Large intestine (tissue), 3 donors: ENCODE data around the gene ZBTB49. TPM values are rescaled to one million over a fixed set of nuclear protein-coding genes. Genes with fewer than 3 reads are reported as not detected.
"Not testable (repeated sequence)": the region's sequence is repeated elsewhere in the genome, so short reads cannot be mapped to it uniquely, and the experiment has no call there.

ENCODE experiments used
- DNase-seq, 2 donors: peaks; one replicate each; pipeline versions ENCODE4 v3.0.0 to v3.0.0-alpha.2; 2013
- H3K27ac ChIP-seq: one replicate; pipeline ENCODE4 v1.5.1; 2013; ENCODE audit warnings: low read length
- H3K27me3 ChIP-seq: 2 replicates; pipeline ENCODE4 v1.6.1; 2013; ENCODE audit warnings: low read length; ENCODE audit not compliant: control insufficient read depth, insufficient read depth
- H3K36me3 ChIP-seq: 2 replicates; pipeline ENCODE4 v1.6.1; 2013; ENCODE audit warnings: low read length; ENCODE audit not compliant: control insufficient read depth, insufficient read depth
- H3K4me1 ChIP-seq: one replicate; pipeline ENCODE4 v1.6.1; 2013; ENCODE audit warnings: low read length; ENCODE audit not compliant: control insufficient read depth, insufficient read depth
- H3K4me3 ChIP-seq: one replicate; pipeline ENCODE4 v1.5.1; 2013; ENCODE audit warnings: low read length
- H3K9me3 ChIP-seq: one replicate; pipeline ENCODE4 v1.6.1; 2013; ENCODE audit warnings: mild to moderate bottlenecking, low read depth, low read length, moderate library complexity; ENCODE audit not compliant: control insufficient read depth
- WGBS: methylation state at CpG from one replicate; pipeline ENCODE4 v1.1.5; 2013; ENCODE audit warnings: low lambda C conversion rate; ENCODE audit not compliant: insufficient coverage; 5-methylcytosine and 5-hydroxymethylcytosine counted together
- polyA plus RNA-seq: library from polyadenylated mRNA; unstranded; fragments of 120-200 nt; gene quantifications from one replicate; pipeline ENCODE4 v1.2.1, GENCODE V29; 2013

The ZBTB49 gene
- polyA plus RNA-seq, 1 donor, result 5.9 TPM

GRCh38 chr4:4256799-4257198, 33.3 kb upstream of the ZBTB49 start:
- Histone ChIP-seq H3K4me1 (peaks cover 4% of the 10 kb centered on the region), H3K27ac (no peak overlapping the region), H3K4me3 (no peak overlapping the region), H3K36me3 (no peaks in the 10 kb centered on the region), H3K27me3 (no peaks in the 10 kb centered on the region), H3K9me3 (no peaks in the 10 kb centered on the region)
- no CpG with 5 or more reads among the region's 10 CpGs for WGBS
- no peak for DNase-seq

- H3K4me3 ChIP-seq, H3K4me1 ChIP-seq, H3K36me3 ChIP-seq, H3K27ac ChIP-seq, DNase-seq, H3K9me3 ChIP-seq, H3K27me3 ChIP-seq: not testable (repeated sequence)
- WGBS, result no CpG with 5 or more reads among the region's 3 CpGs
Measured at GRCh38 chr4:4257705-4258104, 32.3 kb upstream of the ZBTB49 start.

- WGBS, result 27% methylated on average over 2 of the region's 9 CpGs
- H3K27ac ChIP-seq, result no peak overlapping the region
- DNase-seq, result no peak
- H3K4me3 ChIP-seq, result no peak overlapping the region
- H3K4me1 ChIP-seq, result peaks cover 4% of the 10 kb centered on the region
- no peaks in the 10 kb centered on the region for H3K9me3 ChIP-seq
- H3K27me3 ChIP-seq, result no peaks in the 10 kb centered on the region
- no peaks in the 10 kb centered on the region for H3K36me3 ChIP-seq
Measured at GRCh38 chr4:4259484-4260100, 30.5 kb upstream of the ZBTB49 start.

GRCh38 chr4:4260185-4260751, 29.8 kb upstream of the ZBTB49 start:
- no peak overlapping the region for H3K4me3 ChIP-seq
- no peaks in the 10 kb centered on the region for H3K36me3 ChIP-seq
- DNase-seq, result no peak
- WGBS, result no CpG with 5 or more reads among the region's 6 CpGs
- peaks cover 4% of the 10 kb centered on the region for H3K4me1 ChIP-seq
- H3K27ac ChIP-seq, result no peak overlapping the region
- H3K27me3 ChIP-seq, result no peaks in the 10 kb centered on the region
- H3K9me3 ChIP-seq, result no peaks in the 10 kb centered on the region

GRCh38 chr4:4267981-4268380, 22.1 kb upstream of the ZBTB49 start:
- Histone ChIP-seq H3K36me3 (peaks cover 30% of the 10 kb centered on the region), H3K27me3 (no peaks in the 10 kb centered on the region), H3K4me3 (no peak overlapping the region), H3K9me3 (no peaks in the 10 kb centered on the region), H3K27ac (no peak overlapping the region), H3K4me1 (no peaks in the 10 kb centered on the region)
- 93% methylated on average over 5 of the region's 5 CpGs for WGBS
- no peak for DNase-seq

- Histone ChIP-seq H3K9me3 (no peaks in the 10 kb centered on the region), H3K27me3 (no peaks in the 10 kb centered on the region), H3K27ac (no peak overlapping the region), H3K36me3 (peaks cover 38% of the 10 kb centered on the region), H3K4me1 (no peaks in the 10 kb centered on the region), H3K4me3 (no peak overlapping the region)
- no CpG with 5 or more reads among the region's 1 CpG for WGBS
- no peak for DNase-seq
Measured at GRCh38 chr4:4268776-4269175, 21.3 kb upstream of the ZBTB49 start.

- Histone ChIP-seq H3K9me3 (no peaks in the 10 kb centered on the region), H3K27me3 (no peaks in the 10 kb centered on the region), H3K4me1 (no peaks in the 10 kb centered on the region), H3K27ac (no peak overlapping the region), H3K36me3 (peaks cover 42% of the 10 kb centered on the region), H3K4me3 (no peak overlapping the region)
- DNase-seq, result no peak
- WGBS, result 100% methylated on average over 1 of the region's 11 CpGs
Measured at GRCh38 chr4:4269331-4269731, 20.7 kb upstream of the ZBTB49 start.

- Histone ChIP-seq H3K27ac (no peak overlapping the region), H3K4me1 (no peaks in the 10 kb centered on the region), H3K4me3 (no peak overlapping the region), H3K9me3 (no peaks in the 10 kb centered on the region), H3K27me3 (no peaks in the 10 kb centered on the region), H3K36me3 (peaks cover 46% of the 10 kb centered on the region)
- no peak for DNase-seq
- 80% methylated on average over 1 of the region's 4 CpGs for WGBS
Measured at GRCh38 chr4:4269856-4270255, 20.2 kb upstream of the ZBTB49 start.

- Histone ChIP-seq H3K4me1 (no peaks in the 10 kb centered on the region), H3K36me3 (peaks cover 51% of the 10 kb centered on the region), H3K9me3 (no peaks in the 10 kb centered on the region), H3K4me3 (no peak overlapping the region), H3K27ac (no peak overlapping the region), H3K27me3 (no peaks in the 10 kb centered on the region)
- 100% methylated on average over 1 of the region's 4 CpGs for WGBS
- no peak for DNase-seq
Measured at GRCh38 chr4:4270529-4270928, 19.5 kb upstream of the ZBTB49 start.

- WGBS, result 96% methylated on average over 4 of the region's 10 CpGs
- H3K9me3 ChIP-seq, result no peaks in the 10 kb centered on the region
- H3K27me3 ChIP-seq, result no peaks in the 10 kb centered on the region
- H3K27ac ChIP-seq, result no peak overlapping the region
- no peak for DNase-seq
- no peak overlapping the region for H3K4me3 ChIP-seq
- peaks cover 56% of the 10 kb centered on the region for H3K36me3 ChIP-seq
- H3K4me1 ChIP-seq, result no peaks in the 10 kb centered on the region
Measured at GRCh38 chr4:4271912-4272311, 18.1 kb upstream of the ZBTB49 start.

- no peaks in the 10 kb centered on the region for H3K4me1 ChIP-seq
- peaks cover 64% of the 10 kb centered on the region for H3K36me3 ChIP-seq
- DNase-seq, result no peak
- no peak overlapping the region for H3K4me3 ChIP-seq
- H3K27ac ChIP-seq, result no peak overlapping the region
- WGBS, result 99% methylated on average over 11 of the region's 14 CpGs
- no peaks in the 10 kb centered on the region for H3K9me3 ChIP-seq
- no peaks in the 10 kb centered on the region for H3K27me3 ChIP-seq
Measured at GRCh38 chr4:4274226-4274625, 15.8 kb upstream of the ZBTB49 start.
